Measurements from ENCODE around the gene PDGFRB. TPM values are rescaled to one million over a fixed set of nuclear protein-coding genes. Genes with fewer than 3 reads are reported as not detected.
"Not testable (repeated sequence)": the region's sequence is repeated elsewhere in the genome, so short reads cannot be mapped to it uniquely, and the experiment has no call there.

PDGFRB gene
- total RNA-seq, 2 donors from 2014 or later: 24.1 to 34.2 TPM

- H3K27me3 ChIP-seq: no peaks in the 10 kb centered on the region
- no peak overlapping the region for H3K4me3 ChIP-seq
- H3K9me3 ChIP-seq: no peaks in the 10 kb centered on the region
- TF ChIP-seq CTCF (IDR thresholded peaks at IDR 0.05) (no peak), POLR2A (IDR thresholded peaks at IDR 0.05) (no peak)
- DNase-seq (no peak), ATAC-seq (no peak)
- H3K36me3 ChIP-seq (replicated peaks in 1 of 2; ENCODE audit: insufficient read depth in 1 of 2, low read depth in 2 of 2): no peaks in the 10 kb centered on the region
- H3K27ac ChIP-seq: no peak overlapping the region
- no peaks in the 10 kb centered on the region for H3K4me1 ChIP-seq
- intact Hi-C loops (cut with DNase I): no loop called here
Measured at GRCh38 chr5:150097152-150097551, 58.5 kb downstream of the PDGFRB start.

GRCh38 chr5:150092159-150092787 lies 63.4 kb downstream of the PDGFRB start:
- DNase-seq (no peak), ATAC-seq (no peak)
- Histone ChIP-seq H3K27ac (no peak overlapping the region), H3K4me3 (no peak overlapping the region), H3K9me3 (no peaks in the 10 kb centered on the region), H3K4me1 (no peaks in the 10 kb centered on the region), H3K36me3 (replicated peaks in 1 of 2; ENCODE audit: insufficient read depth in 1 of 2, low read depth in 2 of 2) (no peaks in the 10 kb centered on the region), H3K27me3 (no peaks in the 10 kb centered on the region)
- WGBS, 2 donors: 58 to 64% methylated on average over 3 of the region's 3 CpGs
- TF ChIP-seq POLR2A (IDR thresholded peaks at IDR 0.05) (no peak), CTCF (IDR thresholded peaks at IDR 0.05) (no peak)
- intact Hi-C loops (cut with DNase I): no loop called here

DNA sequence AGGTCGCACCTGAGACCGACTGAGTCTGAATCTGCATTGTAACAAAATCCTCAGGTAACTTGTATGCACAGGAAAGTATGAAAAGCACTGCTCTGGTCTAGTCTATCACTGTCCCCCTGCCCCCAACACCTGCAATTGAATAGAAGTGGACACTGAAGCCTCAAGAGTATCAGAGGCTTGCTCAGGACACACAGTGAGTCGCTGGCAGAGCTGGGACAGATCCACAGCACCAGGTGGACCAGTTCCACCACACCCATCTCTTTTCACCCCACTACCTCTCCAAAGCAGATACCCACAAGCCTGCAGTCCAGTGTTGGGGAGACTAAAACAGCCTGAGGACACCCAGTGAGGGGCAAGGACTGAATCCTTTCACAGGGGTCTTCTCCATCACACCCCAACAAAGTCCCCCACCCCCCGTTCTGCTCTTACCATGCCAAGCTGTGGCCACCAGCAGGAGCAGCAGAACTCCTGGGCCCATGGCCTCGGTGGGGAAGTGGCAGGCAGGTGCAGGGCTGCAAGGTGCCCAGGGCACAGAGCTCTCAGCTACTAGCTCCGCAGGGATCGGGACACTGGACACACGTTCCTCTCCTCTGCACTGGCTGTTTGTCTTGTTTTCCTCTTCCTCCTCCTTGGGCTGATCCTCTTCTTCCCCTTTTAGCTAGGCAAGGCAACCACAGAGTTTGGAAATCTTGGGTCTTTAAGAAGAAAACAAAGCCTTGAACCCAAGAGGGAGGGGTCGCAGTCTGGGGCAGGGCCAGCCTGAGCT lies 69.5 kb downstream of the PDGFRB start, which contains the start of gene CSF1R:
Gene CSF1R (minus strand): TSS at position 605 of the 766 bp plus-strand sequence. CDS start 127 bp downstream, at position 478.
- no peaks in the 10 kb centered on the region for H3K27me3 ChIP-seq
- ATAC-seq (no peak), DNase-seq (no peak)
- no peaks in the 10 kb centered on the region for H3K9me3 ChIP-seq
- TF ChIP-seq CTCF (IDR thresholded peaks at IDR 0.05): no peak
- TF ChIP-seq POLR2A (IDR thresholded peaks at IDR 0.05): peak in 1 of 3 donors; percentile 52
- H3K4me3 ChIP-seq: no peak within 1 kb of the TSS
- no peaks in the 10 kb centered on the region for H3K4me1 ChIP-seq
- intact Hi-C loops (cut with DNase I): no loop called here
- H3K36me3 ChIP-seq (replicated peaks in 1 of 2; ENCODE audit: insufficient read depth in 1 of 2, low read depth in 2 of 2): no peaks in the 10 kb centered on the region
- no peak within 1 kb of the TSS for H3K27ac ChIP-seq
- 74 to 77% methylated on average over 9 of the region's 9 CpGs for WGBS, 2 donors

DNA sequence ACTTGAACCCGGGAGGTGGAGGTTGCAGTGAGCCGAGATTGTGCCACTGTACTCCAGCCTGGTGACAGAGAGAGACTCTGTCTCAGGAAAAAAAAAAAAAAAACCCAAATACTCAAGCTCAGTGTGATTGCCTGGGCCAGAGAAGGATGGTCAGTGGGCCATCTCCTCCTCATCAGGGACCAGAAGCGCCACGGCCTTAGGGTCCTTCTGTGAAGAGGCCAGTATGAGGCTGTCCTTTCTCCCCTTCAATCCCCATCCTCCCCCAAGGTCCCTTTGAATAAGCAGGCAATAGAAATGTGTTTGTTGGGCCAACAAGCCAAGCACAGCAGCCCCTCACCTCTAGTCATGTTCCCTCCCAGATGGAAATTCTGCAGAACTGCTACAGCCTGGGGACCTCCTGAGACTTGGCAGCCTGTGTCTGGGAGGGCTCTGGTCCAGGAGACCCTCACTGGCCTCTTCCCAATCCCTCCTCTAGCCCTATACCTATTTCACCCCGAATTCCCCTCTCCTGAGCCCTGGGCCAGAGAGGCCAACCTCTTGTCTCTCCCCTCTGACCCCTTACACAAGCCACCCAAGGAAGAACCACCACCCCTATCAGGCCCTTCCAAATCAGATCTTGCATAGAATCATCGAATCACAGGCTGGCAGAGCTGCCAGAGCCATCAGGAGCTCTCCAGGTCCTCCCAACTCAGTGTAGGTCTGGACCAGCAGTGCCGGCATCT lies 70.3 kb downstream of the PDGFRB start:
- no peak overlapping the region for H3K27ac ChIP-seq
- 80 to 84% methylated on average over 7 of the region's 7 CpGs for WGBS, 2 donors

GRCh38 chr5:150084754-150085153 lies 70.9 kb downstream of the PDGFRB start:
- H3K4me3 ChIP-seq; intact Hi-C loops (cut with DNase I); H3K4me1 ChIP-seq; H3K27me3 ChIP-seq; H3K36me3 ChIP-seq (replicated peaks in 1 of 2; ENCODE audit: insufficient read depth in 1 of 2, low read depth in 2 of 2); H3K27ac ChIP-seq; H3K9me3 ChIP-seq; DNase-seq; ATAC-seq: not testable (repeated sequence)
- 79 to 90% methylated on average over 6 of the region's 6 CpGs for WGBS, 2 donors

More for the DNA sequence above, 70.3 kb downstream of the PDGFRB start:
- ATAC-seq (no peak), DNase-seq (no peak)
- Histone ChIP-seq H3K27me3 (no peaks in the 10 kb centered on the region), H3K36me3 (replicated peaks in 1 of 2; ENCODE audit: insufficient read depth in 1 of 2, low read depth in 2 of 2) (no peaks in the 10 kb centered on the region), H3K4me1 (no peaks in the 10 kb centered on the region), H3K4me3 (no peak overlapping the region), H3K9me3 (no peaks in the 10 kb centered on the region)
- TF ChIP-seq POLR2A (IDR thresholded peaks at IDR 0.05) (no peak), CTCF (IDR thresholded peaks at IDR 0.05) (no peak)
- intact Hi-C loops (cut with DNase I): no loop called here

Measured in body of pancreas (tissue), 4 donors.